ENCODE results near the gene SEC22A.

DNA sequence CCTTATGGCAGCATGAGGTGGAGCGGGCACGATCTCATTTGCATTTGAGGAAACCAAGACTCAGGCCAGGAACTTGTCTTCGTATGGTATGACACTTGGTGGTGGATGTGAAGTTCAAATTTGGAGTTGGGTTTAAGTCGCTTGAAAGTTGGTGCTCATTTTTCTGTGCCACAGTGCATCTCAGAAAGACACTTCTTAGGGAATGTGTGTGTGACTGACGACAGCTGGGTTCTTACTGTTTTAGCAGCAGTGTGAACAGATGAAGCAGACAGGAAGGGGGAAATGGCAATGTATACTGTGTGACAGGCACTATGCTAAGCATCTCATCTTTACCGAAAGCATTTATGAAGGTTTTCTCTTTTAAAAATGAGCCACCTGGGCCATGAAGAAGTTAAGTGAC, 75.4 kb downstream of the SEC22A start:
- TF ChIP-seq POLR2A (IDR thresholded peaks at IDR 0.05; ENCODE audit: low read length) (no peak), GATA1 (IDR thresholded peaks at IDR 0.05; ENCODE audit: low read depth, low read length) (no peak)

All from erythroblast (primary cell).